SU-DHL-6 (cell line): ENCODE measurements around the gene SYNRG.

ENCODE experiments used
- CTCF ChIP-seq: fragments of 200-600 bp; sonication (generic); IDR thresholded peaks from one replicate; pipeline ENCODE4 v1.5.1; 2017; ENCODE audit warnings: antibody characterized with exemption, mild to moderate bottlenecking, low read length, moderate library complexity; ENCODE audit not compliant: insufficient read depth, poor library complexity, severe bottlenecking
- EZH2phosphoT487 ChIP-seq: fragments of 200-600 bp; sonication (generic), shearing (Covaris generic); conservative IDR thresholded peaks from 2 replicates; pipeline ENCODE4 v1.6.1; 2018; ENCODE audit warnings: mild to moderate bottlenecking, antibody characterized with exemption, low read length, moderate library complexity, mixed read lengths

GRCh38 chr17:37605813-37606505 is 3.3 kb downstream of the SYNRG start:
- TF ChIP-seq CTCF, result no peak
- TF ChIP-seq EZH2phosphoT487, result no peak
